Measurements from ENCODE around the gene ATP7A.
A peak's percentile ranks its signal among the peaks of the same experiment; 100 is the strongest.

Gene ATP7A

GRCh38 chrX:77894921-77895886 is 15.3 kb upstream of the ATP7A start, which contains the start of gene MAGT1:
MAGT1 (minus strand) TSS chrX:77895435; CDS start chrX:77895410, 25 bp downstream.
- peak; percentile 95 for ATAC-seq
- TF ChIP-seq ZC3H10 (CRISPR knock-in tag; IDR thresholded peaks at IDR 0.05) (no peak), SNAI2 (CRISPR knock-in tag; IDR thresholded peaks at IDR 0.05) (no peak), OSR1 (CRISPR knock-in tag; IDR thresholded peaks at IDR 0.05) (no peak), ISL1 (CRISPR knock-in tag; IDR thresholded peaks at IDR 0.05) (no peak), PATZ1 (CRISPR knock-in tag; IDR thresholded peaks at IDR 0.05; ENCODE audit: borderline replicate concordance) (no peak), TSHZ2 (CRISPR knock-in tag; IDR thresholded peaks at IDR 0.05) (no peak), ZNF565 (CRISPR knock-in tag; conservative IDR thresholded peaks at IDR 0.05; ENCODE audit: low read depth) (no peak), PPARA (CRISPR knock-in tag; IDR thresholded peaks at IDR 0.05; ENCODE audit: borderline replicate concordance) (no peak)

GRCh38 chrX:77899081-77899828 is 11.2 kb upstream of the ATP7A start, which contains the start of gene COX7B:
COX7B (plus strand) TSS chrX:77899468; CDS start chrX:77899554, 86 bp downstream.
- peak; percentile 78 for ATAC-seq

GRCh38 chrX:77900688-77901087 is 9.8 kb upstream of the ATP7A start:
- no peak for ATAC-seq
- TF ChIP-seq TOX (CRISPR knock-in tag; IDR thresholded peaks at IDR 0.05; ENCODE audit: borderline replicate concordance), result no peak
- TF ChIP-seq CSRNP3 (CRISPR knock-in tag; IDR thresholded peaks at IDR 0.05), result no peak
- TF ChIP-seq ZNF565 (CRISPR knock-in tag; conservative IDR thresholded peaks at IDR 0.05; ENCODE audit: low read depth), result no peak
- no peak for TF ChIP-seq ARNTL (CRISPR knock-in tag; IDR thresholded peaks at IDR 0.05; ENCODE audit: borderline replicate concordance, low read depth)
- no peak for TF ChIP-seq ZNF70 (CRISPR knock-in tag; IDR thresholded peaks at IDR 0.05)
- TF ChIP-seq ESRRG (CRISPR knock-in tag; IDR thresholded peaks at IDR 0.05), result no peak
- no peak for TF ChIP-seq CSDC2 (CRISPR knock-in tag; IDR thresholded peaks at IDR 0.05)
- TF ChIP-seq PATZ1 (CRISPR knock-in tag; IDR thresholded peaks at IDR 0.05; ENCODE audit: borderline replicate concordance), result no peak
- no peak for TF ChIP-seq BACH2 (CRISPR knock-in tag; IDR thresholded peaks at IDR 0.05; ENCODE audit: borderline replicate concordance)
- TF ChIP-seq CREB5 (CRISPR knock-in tag; IDR thresholded peaks at IDR 0.05; ENCODE audit: low read depth), result no peak
- no peak for TF ChIP-seq TCF4 (CRISPR knock-in tag; IDR thresholded peaks at IDR 0.05; ENCODE audit: borderline replicate concordance)
- no peak for TF ChIP-seq TSHZ2 (CRISPR knock-in tag; IDR thresholded peaks at IDR 0.05)
- TF ChIP-seq ZC3H10 (CRISPR knock-in tag; IDR thresholded peaks at IDR 0.05), result no peak
- no peak for TF ChIP-seq PPARA (CRISPR knock-in tag; IDR thresholded peaks at IDR 0.05; ENCODE audit: borderline replicate concordance)
- TF ChIP-seq ZFP30 (CRISPR knock-in tag; IDR thresholded peaks at IDR 0.05), result no peak
- no peak for TF ChIP-seq ISL1 (CRISPR knock-in tag; IDR thresholded peaks at IDR 0.05)

More at GRCh38 chrX:77899081-77899828, 11.2 kb upstream of the ATP7A start, which contains the start of gene COX7B:
- TF ChIP-seq TOX (CRISPR knock-in tag; IDR thresholded peaks at IDR 0.05; ENCODE audit: borderline replicate concordance), result no peak
